HepG2 (cell line): ENCODE measurements around the gene AOX1. TPM values are rescaled to one million over a fixed set of nuclear protein-coding genes. Genes with fewer than 3 reads are reported as not detected.

Experiments
- ATAC-seq: fragments of 200-7000 bp; cut with Tn5 transposase; 3 replicates; pipeline ENCODE4 v1.9.1; 2020; ENCODE audit warnings: mild to moderate bottlenecking, moderate library complexity
- BruUV-seq: library from RNA; stranded (reverse); fragments of 400-500 nt; replicated peaks from 2 replicates; lab custom pipeline; 2021; lab: Mats Ljungman, UMichigan
- CTCF ChIA-PET: fragments of 300-600 bp; formaldehyde crosslinking; extraction: SDS; loops from one replicate; lab custom pipeline; 2021; ENCODE audit warnings: low total read pairs, inconsistent platforms, low intra/inter-chr PET ratio; lab: Yijun Ruan, JAX
- POLR2A ChIA-PET: fragments of 350-600 bp; sonication (Branson Sonifier 250); formaldehyde crosslinking; loops from one replicate; lab custom pipeline; 2020; ENCODE audit warnings: antibody characterized with exemption, inconsistent platforms; lab: Yijun Ruan, JAX
- DNase-seq: peaks from one replicate; pipeline ENCODE4 v3.0.0-alpha.2; 2015; ENCODE audit warnings: low spot score
- FAIRE-seq: peaks from 3 replicates; lab custom pipeline; 2011; peaks lifted over from hg19 to GRCh38; lab: Jason Lieb, UNC
- H2AFZ ChIP-seq: one replicate; pipeline ENCODE4 v1.6.1; 2011; ENCODE audit warnings: low read length, inconsistent platforms
- H3K27ac ChIP-seq: fragments of 300-600 bp; 3 replicates; pipeline ENCODE4 v1.8.0; 2011; ENCODE audit warnings: mixed run types, mild to moderate bottlenecking, mixed read lengths, low read length, inconsistent platforms; ENCODE audit not compliant: insufficient read depth; ENCODE audit errors: extremely low read length
- H3K27me3 ChIP-seq, 2 experiments: fragments of 200-600 bp in 1 of 2; 2 replicates in 1 of 2; 3 replicates in 1 of 2; pipeline versions ENCODE4 v1.6.0 to v1.8.0; 2011; ENCODE audit warnings: low read length in 2 of 2, mild to moderate bottlenecking in 2 of 2, moderate library complexity in 2 of 2, inconsistent platforms in 1 of 2; ENCODE audit not compliant: insufficient read depth in 2 of 2, control insufficient read depth in 1 of 2
- H3K36me3 ChIP-seq, 2 experiments: fragments of 200-600 bp in 1 of 2; replicated peaks in 1 of 2; 2 replicates in 1 of 2; 3 replicates in 1 of 2; pipeline versions ENCODE4 v1.5.1 to v1.8.0; 2011; ENCODE audit warnings: low read length in 2 of 2, inconsistent platforms in 1 of 2; ENCODE audit not compliant: insufficient read depth in 2 of 2, control insufficient read depth in 1 of 2
- H3K4me1 ChIP-seq: 2 replicates; pipeline ENCODE4 v1.5.1; 2012; ENCODE audit warnings: low read length, inconsistent platforms; ENCODE audit not compliant: insufficient read depth
- H3K4me2 ChIP-seq: 2 replicates; pipeline ENCODE4 v1.6.0; 2011; ENCODE audit warnings: low read depth, low read length, inconsistent platforms
- H3K4me3 ChIP-seq, 3 experiments: fragments of 200-600 bp in 1 of 3; sonication (generic), shearing (Covaris generic) in 1 of 3; replicated peaks in 1 of 3; 2 replicates each; pipeline ENCODE4 v1.5.1; 2011 to 2016; ENCODE audit warnings: low read length in 3 of 3, inconsistent platforms in 2 of 3, low read depth in 2 of 3, mild to moderate bottlenecking in 2 of 3, control low read depth in 1 of 3, mixed read lengths in 1 of 3; ENCODE audit not compliant: insufficient read depth in 1 of 3
- H3K79me2 ChIP-seq: one replicate; pipeline ENCODE4 v1.6.1; 2011; ENCODE audit warnings: low read length, inconsistent platforms; ENCODE audit not compliant: insufficient read depth
- H3K9ac ChIP-seq: 2 replicates; pipeline ENCODE4 v1.6.0; 2011; ENCODE audit warnings: mild to moderate bottlenecking, low read depth, low read length, inconsistent platforms; ENCODE audit not compliant: insufficient read depth
- H3K9me3 ChIP-seq: 2 replicates; pipeline ENCODE4 v1.5.1; 2012; ENCODE audit warnings: mild to moderate bottlenecking, low read length
- H4K20me1 ChIP-seq: 2 replicates; pipeline ENCODE4 v1.6.0; 2011; ENCODE audit warnings: inconsistent platforms, mild to moderate bottlenecking, low read length, moderate library complexity; ENCODE audit not compliant: insufficient read depth
- CEBPZ ChIP-seq: IDR thresholded peaks from 2 replicates; pipeline ENCODE4 v1.6.1; 2012; ENCODE audit warnings: low read length, improper control_type of control experiment
- ELF4 ChIP-seq: sonication (generic); formaldehyde crosslinking; IDR thresholded peaks from 2 replicates; pipeline ENCODE4 v1.5.0; 2020; ENCODE audit warnings: missing genetic modification reagents, mild to moderate bottlenecking, moderate library complexity, borderline replicate concordance
- HNF4A ChIP-seq: sonication (generic); formaldehyde crosslinking; IDR thresholded peaks from 2 replicates; pipeline ENCODE4 v1.4.0; 2020; ENCODE audit warnings: missing genetic modification reagents
- NCOR1 ChIP-seq: fragments of 200-600 bp; sonication (generic); IDR thresholded peaks from 2 replicates; pipeline ENCODE4 v1.7.0; 2017; ENCODE audit warnings: antibody characterized with exemption, low read length, borderline replicate concordance
- PCBP2 ChIP-seq: fragments of 200-400 bp; formaldehyde crosslinking; optimal IDR thresholded peaks from 2 replicates; pipeline ENCODE3; 2018; ENCODE audit warnings: low read length, low read depth; ENCODE audit not compliant: poor library complexity, severe bottlenecking
- TOE1 ChIP-seq: sonication (generic); formaldehyde crosslinking; IDR thresholded peaks from 2 replicates; pipeline ENCODE4 v1.4.0; 2020; ENCODE audit warnings: mild to moderate bottlenecking, missing genetic modification reagents
- ZNF331 ChIP-seq: sonication (generic); formaldehyde crosslinking; IDR thresholded peaks from 2 replicates; pipeline ENCODE4 v1.4.0; 2020; ENCODE audit warnings: missing genetic modification reagents
- WGBS: methylation state at CpG from one replicate; pipeline ENCODE4 v1.1.6; 2017; ENCODE audit warnings: low lambda C conversion rate; 5-methylcytosine and 5-hydroxymethylcytosine counted together
- in situ Hi-C: cut with HindIII; loops from 2 replicates; pipeline ENCODE4 v1.10.0; 2017; ENCODE audit warnings: low pct_unique_long_range_greater_than_20kb; ENCODE audit not compliant: extremely low pct_ligation_motif_present
- intact Hi-C: fragments of 100-400 bp; cut with micrococcal nuclease; formaldehyde crosslinking; loops from one replicate; pipeline ENCODE4 v1.10.0; 2022; ENCODE audit not compliant: unreplicated experiment
- polyA plus RNA-seq, 8 experiments: library from polyadenylated mRNA; depleted of rRNA in 3 of 8; stranded (reverse) in 7 of 8; unstranded in 1 of 8; fragments of >200 nt; fragmentation: Illumina TruSeq in 4 of 8; extraction: Trizol in 4 of 8; gene quantifications; 2 replicates each; pipeline versions ENCODE4 v1.2.1 to v1.2.3, GENCODE V29; 2011 to 2016; ENCODE audit warnings: low read depth in 4 of 8, missing spikeins in 1 of 8, mixed read lengths in 1 of 8; ENCODE audit not compliant: insufficient read depth in 1 of 8
- total RNA-seq, 5 experiments: library from RNA; depleted of rRNA; stranded (reverse); fragments of >200 nt; fragmentation: Illumina TruSeq; extraction: Trizol; gene quantifications; 2 replicates each; pipeline ENCODE4 v1.2.3, GENCODE V29; 2016; ENCODE audit warnings: low read depth in 1 of 5

Gene AOX1
- total and polyA plus RNA-seq, 2 of the 13 experiments (the other 11 are each of a cell fraction or from before 2014, with no cell fraction given): 9.2 to 18.0 TPM

GRCh38 chr2:200625282-200625681 lies 39.5 kb downstream of the AOX1 start:
- H3K27ac ChIP-seq: no peak overlapping the region
- TF ChIP-seq NCOR1 (0 out of 2 replicates have a peak, but pooled peaks have one; percentile 53), HNF4A (0 out of 2 replicates have a peak, but pooled peaks have one; percentile 12), ZNF331 (no peak)
- no peak overlapping the region for H3K4me3 ChIP-seq
- H4K20me1 ChIP-seq: no peaks in the 10 kb centered on the region
- POLR2A ChIA-PET: interaction anchor here (1.3 kb wide), 1 partner anchor 24 kb away, joined by 5 read pairs; no protein-coding TSS in a partner anchor
- intact Hi-C loops (loop anchor here (5.0 kb wide), 1 partner anchor 38 kb away; the partner anchor contains the start of gene AOX1), in situ Hi-C loops (no loop called here)
- H3K36me3 ChIP-seq: no peaks in the 10 kb centered on the region
- DNase-seq: peak; percentile 32
- peaks cover 11% of the 10 kb centered on the region for H3K4me1 ChIP-seq
- no peaks in the 10 kb centered on the region for H3K27me3 ChIP-seq
- 78% methylated on average over 2 of the region's 2 CpGs for WGBS
- H3K9ac ChIP-seq: no peak overlapping the region
- BruUV-seq: no TSS peak
- H2AFZ ChIP-seq: no peak overlapping the region
- FAIRE-seq: no peak
- CTCF ChIA-PET: no interaction called here
- no peak for ATAC-seq
- H3K9me3 ChIP-seq: no peaks in the 10 kb centered on the region
- H3K4me2 ChIP-seq: no peak overlapping the region
- no peaks in the 10 kb centered on the region for H3K79me2 ChIP-seq

GRCh38 chr2:200625958-200626363 lies 40.1 kb downstream of the AOX1 start:
- FAIRE-seq: no peak
- H2AFZ ChIP-seq: no peak overlapping the region
- POLR2A ChIA-PET: interaction anchor here (1.0 to 1.5 kb wide), 3 partner anchors 9 to 40 kb away, joined by 3 to 6 read pairs (median 5); partner anchors contain the start of gene AOX1
- peaks cover 11% of the 10 kb centered on the region for H3K4me1 ChIP-seq
- no peaks in the 10 kb centered on the region for H3K79me2 ChIP-seq
- CTCF ChIA-PET: no interaction called here
- no peak for ATAC-seq
- no peaks in the 10 kb centered on the region for H4K20me1 ChIP-seq
- no TSS peak for BruUV-seq
- no peak overlapping the region for H3K9ac ChIP-seq
- H3K4me2 ChIP-seq: no peak overlapping the region
- no peak overlapping the region for H3K4me3 ChIP-seq
- no peak overlapping the region for H3K27ac ChIP-seq
- H3K36me3 ChIP-seq: no peaks in the 10 kb centered on the region
- TF ChIP-seq TOE1 (CRISPR knock-in tag) (no peak), ELF4 (CRISPR knock-in tag) (no peak), PCBP2 (no peak), CEBPZ (no peak)
- no peak for DNase-seq
- intact Hi-C loops: loop anchor here (5.0 kb wide), 1 partner anchor 39 kb away; the partner anchor contains the start of gene AOX1
- in situ Hi-C loops: no loop called here
- H3K9me3 ChIP-seq: no peaks in the 10 kb centered on the region
- 97% methylated on average over 2 of the region's 2 CpGs for WGBS
- H3K27me3 ChIP-seq: no peaks in the 10 kb centered on the region
